ENCODE results near the gene UBTD1.
"Not testable (repeated sequence)": the region's sequence is repeated elsewhere in the genome, so short reads cannot be mapped to it uniquely, and the experiment has no call there.

Gene UBTD1

GRCh38 chr10:97537186-97537869, 38.6 kb downstream of the UBTD1 start:
- no peak for DNase-seq (ENCODE audit: low read depth in 2 of 3, low spot score in 1 of 3)

- DNase-seq (ENCODE audit: low read depth in 2 of 3, low spot score in 1 of 3), result no peak
These were observed 39.7 kb downstream of the UBTD1 start for GRCh38 chr10:97538411-97538810.

- no peak for DNase-seq (ENCODE audit: low read depth in 2 of 3, low spot score in 1 of 3)
These were observed 40.1 kb downstream of the UBTD1 start for GRCh38 chr10:97538839-97539238.

- DNase-seq (ENCODE audit: low read depth in 2 of 3, low spot score in 1 of 3), result no peak
These were observed 40.9 kb downstream of the UBTD1 start for GRCh38 chr10:97539523-97540200.

- no peak for DNase-seq (ENCODE audit: low read depth in 2 of 3, low spot score in 1 of 3)
These were observed 42.2 kb downstream of the UBTD1 start for GRCh38 chr10:97540669-97541500.

- DNase-seq (ENCODE audit: low read depth in 2 of 3, low spot score in 1 of 3), result peak in 2 of 3 donors; percentile 12 to 32
These were observed 43.7 kb downstream of the UBTD1 start for GRCh38 chr10:97542169-97543024.

- DNase-seq (ENCODE audit: low read depth in 2 of 3, low spot score in 1 of 3), result peak; percentile 60 to 62 (median 62)
These were observed 44.4 kb downstream of the UBTD1 start for GRCh38 chr10:97543025-97543546.

GRCh38 chr10:97546456-97547270, 47.9 kb downstream of the UBTD1 start:
- no peak for DNase-seq (ENCODE audit: low read depth in 2 of 3, low spot score in 1 of 3)

GRCh38 chr10:97547271-97547600, 48.5 kb downstream of the UBTD1 start:
- DNase-seq (ENCODE audit: low read depth in 2 of 3, low spot score in 1 of 3), result no peak

GRCh38 chr10:97547962-97548361, 49.2 kb downstream of the UBTD1 start:
- no peak for DNase-seq (ENCODE audit: low read depth in 2 of 3, low spot score in 1 of 3)

GRCh38 chr10:97548828-97549455, 50.2 kb downstream of the UBTD1 start:
- no peak for DNase-seq (ENCODE audit: low read depth in 2 of 3, low spot score in 1 of 3)

- DNase-seq (ENCODE audit: low read depth in 2 of 3, low spot score in 1 of 3), result no peak
These were observed 51.0 kb downstream of the UBTD1 start for GRCh38 chr10:97549587-97550322.

- DNase-seq (ENCODE audit: low read depth in 2 of 3, low spot score in 1 of 3), result no peak
These were observed 51.8 kb downstream of the UBTD1 start for GRCh38 chr10:97550336-97551149.

- no peak for DNase-seq (ENCODE audit: low read depth in 2 of 3, low spot score in 1 of 3)
These were observed 52.5 kb downstream of the UBTD1 start for GRCh38 chr10:97551271-97551670.

GRCh38 chr10:97553575-97554031, 54.9 kb downstream of the UBTD1 start:
- DNase-seq (ENCODE audit: low read depth in 2 of 3, low spot score in 1 of 3), result peak in 2 of 3 donors; percentile 50 to 54

- DNase-seq (ENCODE audit: low read depth in 2 of 3, low spot score in 1 of 3), result not testable (repeated sequence)
These were observed 55.6 kb downstream of the UBTD1 start for GRCh38 chr10:97554336-97554735.

GRCh38 chr10:97555541-97555940, 56.8 kb downstream of the UBTD1 start:
- not testable (repeated sequence) for DNase-seq (ENCODE audit: low read depth in 2 of 3, low spot score in 1 of 3)

Data from stimulated activated CD4-positive, alpha-beta T cell treated with anti-CD3 and anti-CD28 coated beads, Interleukin-12 subunit alpha, Interleukin-12 subunit beta, amount 100 ng/mL, for 48 hours (primary cell).